NCI-H2196 (cell line): Measurements from ENCODE around the gene GSTM5.
"Not testable (repeated sequence)": the region's sequence is repeated elsewhere in the genome, so short reads cannot be mapped to it uniquely, and the experiment has no call there.

Experiments used
- DNase-seq: peaks from one replicate; lab custom pipeline; 2025; ENCODE audit not compliant: unreplicated experiment; lab: John Stamatoyannopoulos, UW

The GSTM5 gene

GRCh38 chr1:109695138-109695537, 16.9 kb upstream of the GSTM5 start:
- DNase-seq = not testable (repeated sequence)

GRCh38 chr1:109697066-109697465, 15.0 kb upstream of the GSTM5 start:
- no peak for DNase-seq

- not testable (repeated sequence) for DNase-seq
Measured at GRCh38 chr1:109697861-109698260, 14.2 kb upstream of the GSTM5 start.

GRCh38 chr1:109702940-109703339, 9.1 kb upstream of the GSTM5 start:
- not testable (repeated sequence) for DNase-seq

GRCh38 chr1:109704173-109704572, 7.9 kb upstream of the GSTM5 start:
- no peak for DNase-seq

- no peak for DNase-seq
Measured at GRCh38 chr1:109705411-109705810, 6.6 kb upstream of the GSTM5 start.

- not testable (repeated sequence) for DNase-seq
Measured at GRCh38 chr1:109708949-109709348, 3.1 kb upstream of the GSTM5 start.

GRCh38 chr1:109709822-109710221, 2.2 kb upstream of the GSTM5 start:
- DNase-seq = not testable (repeated sequence)

GRCh38 chr1:109712321-109712864, 342 bp downstream of the GSTM5 start:
- no peak for DNase-seq

- DNase-seq = no peak
Measured at GRCh38 chr1:109713636-109714035, 1.6 kb downstream of the GSTM5 start.

GRCh38 chr1:109714661-109715372, 2.8 kb downstream of the GSTM5 start:
- no peak for DNase-seq

- no peak for DNase-seq
Measured at GRCh38 chr1:109716121-109716520, 4.1 kb downstream of the GSTM5 start.

- DNase-seq = no peak
Measured at GRCh38 chr1:109716570-109717090, 4.6 kb downstream of the GSTM5 start.

GRCh38 chr1:109717729-109718128, 5.7 kb downstream of the GSTM5 start:
- DNase-seq = no peak

GRCh38 chr1:109718495-109718894, 6.4 kb downstream of the GSTM5 start:
- no peak for DNase-seq

GRCh38 chr1:109719337-109719837, 7.3 kb downstream of the GSTM5 start:
- no peak for DNase-seq

GRCh38 chr1:109721042-109721441, 9.0 kb downstream of the GSTM5 start:
- DNase-seq = no peak

- DNase-seq = no peak
Measured at GRCh38 chr1:109721971-109722370, 9.9 kb downstream of the GSTM5 start.

- DNase-seq = no peak
Measured at GRCh38 chr1:109722908-109723691, 11.0 kb downstream of the GSTM5 start.

- no peak for DNase-seq
Measured at GRCh38 chr1:109724933-109725332, 12.9 kb downstream of the GSTM5 start.

- DNase-seq = no peak
Measured at GRCh38 chr1:109725510-109725909, 13.5 kb downstream of the GSTM5 start.

GRCh38 chr1:109726007-109726406, 14.0 kb downstream of the GSTM5 start:
- no peak for DNase-seq
